HG03097 (cell line): ENCODE data around the gene FZD8.
A peak's percentile ranks its signal among the peaks of the same experiment; 100 is the strongest.
"Not testable (repeated sequence)": the region's sequence is repeated elsewhere in the genome, so short reads cannot be mapped to it uniquely, and the experiment has no call there.

Experiments
- ATAC-seq: cut with Tn5 transposase; IDR thresholded peaks from one replicate; pipeline ENCODE4 v1.9.1; 2021; ENCODE audit not compliant: unreplicated experiment, low FRiP score

The FZD8 gene

DNA sequence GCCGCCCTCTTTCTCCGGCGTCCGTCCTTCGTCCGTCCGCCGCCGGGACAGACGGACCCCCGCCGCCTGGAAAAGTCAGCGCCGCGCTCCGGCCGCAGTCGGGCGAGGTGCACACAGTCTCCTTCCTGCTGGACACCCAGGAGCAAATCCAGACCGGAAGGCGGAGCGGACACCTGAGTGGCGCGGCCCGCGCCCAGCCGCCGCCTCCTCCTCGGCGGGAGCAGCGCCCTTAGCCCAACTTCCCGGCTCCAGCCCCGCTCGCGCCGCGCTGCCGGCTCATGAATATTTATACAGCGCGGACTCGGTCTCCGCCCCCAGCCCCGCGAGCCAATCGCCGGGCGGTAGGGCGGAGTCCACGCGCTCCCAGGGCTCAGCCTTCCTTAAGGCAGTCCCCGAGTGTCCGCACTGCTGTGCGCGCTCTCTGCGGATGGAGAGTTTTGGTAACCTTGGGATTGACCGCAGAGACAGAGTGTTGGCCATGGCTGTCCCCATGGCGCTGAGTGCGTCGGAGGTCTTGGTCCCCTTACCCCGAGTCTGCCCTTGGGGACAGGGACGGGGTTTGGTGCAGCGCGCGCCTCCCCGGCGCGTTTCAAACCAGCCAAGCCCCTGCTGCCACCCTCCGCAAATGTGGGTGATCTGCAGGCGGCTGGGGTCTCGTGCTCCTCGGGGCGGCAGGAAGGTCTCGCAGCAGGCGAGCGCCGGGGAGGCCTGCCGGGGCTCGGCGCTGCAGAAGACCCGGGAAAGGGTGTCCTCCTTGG is at the start of gene FZD8:
TSS of gene FZD8 (minus strand) at position 262 of the 758 bp plus-strand sequence. CDS start 867 bp downstream, outside the sequence.
- peak; percentile 87 for ATAC-seq

GRCh38 chr10:35691522-35692236 is 49.6 kb upstream of the FZD8 start:
- no peak for ATAC-seq

DNA sequence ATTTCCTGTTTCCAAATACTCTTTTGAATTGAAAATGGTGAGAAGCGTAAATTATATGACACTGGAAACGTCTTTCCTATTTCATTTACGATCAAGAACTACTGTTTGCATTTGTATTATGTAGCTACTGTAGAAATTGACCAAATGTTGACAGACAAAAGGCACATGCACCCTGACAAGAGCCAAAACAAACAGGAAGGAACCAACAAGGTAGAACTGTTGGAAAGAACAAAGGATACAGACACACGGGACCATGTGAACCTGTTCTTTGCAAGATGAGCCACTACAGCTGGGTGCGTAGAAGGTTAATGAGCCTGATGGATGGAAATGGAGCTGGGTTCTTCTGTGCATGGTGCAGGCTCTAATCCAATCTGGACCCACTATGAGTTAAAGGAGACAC is 48.4 kb upstream of the FZD8 start:
- no peak for ATAC-seq

GRCh38 chr10:35685858-35686257 is 43.8 kb upstream of the FZD8 start:
- ATAC-seq = not testable (repeated sequence)

GRCh38 chr10:35685402-35685801 is 43.3 kb upstream of the FZD8 start:
- ATAC-seq = no peak

GRCh38 chr10:35684586-35684985 is 42.5 kb upstream of the FZD8 start:
- no peak for ATAC-seq

DNA sequence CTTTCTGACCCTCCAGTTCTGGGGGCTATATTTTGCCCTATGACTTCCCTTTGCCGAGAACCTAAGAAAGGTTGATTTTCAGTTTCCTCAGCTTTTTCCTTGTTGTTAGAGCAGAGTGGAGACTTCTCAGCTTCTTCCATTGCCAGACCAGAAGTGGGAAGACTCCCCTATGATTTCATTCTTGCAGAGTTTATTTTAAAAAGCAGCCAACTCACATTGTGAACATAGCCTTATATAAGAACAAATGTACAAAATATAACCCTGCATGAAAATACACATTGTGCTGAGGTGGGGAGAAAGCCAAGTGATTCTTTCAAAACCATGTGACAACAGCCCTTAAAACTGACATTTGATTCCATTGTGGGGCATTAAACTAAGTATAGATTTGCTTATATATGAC is 33.8 kb upstream of the FZD8 start:
- ATAC-seq = no peak

GRCh38 chr10:35674843-35675242 is 32.7 kb upstream of the FZD8 start:
- ATAC-seq = no peak

DNA sequence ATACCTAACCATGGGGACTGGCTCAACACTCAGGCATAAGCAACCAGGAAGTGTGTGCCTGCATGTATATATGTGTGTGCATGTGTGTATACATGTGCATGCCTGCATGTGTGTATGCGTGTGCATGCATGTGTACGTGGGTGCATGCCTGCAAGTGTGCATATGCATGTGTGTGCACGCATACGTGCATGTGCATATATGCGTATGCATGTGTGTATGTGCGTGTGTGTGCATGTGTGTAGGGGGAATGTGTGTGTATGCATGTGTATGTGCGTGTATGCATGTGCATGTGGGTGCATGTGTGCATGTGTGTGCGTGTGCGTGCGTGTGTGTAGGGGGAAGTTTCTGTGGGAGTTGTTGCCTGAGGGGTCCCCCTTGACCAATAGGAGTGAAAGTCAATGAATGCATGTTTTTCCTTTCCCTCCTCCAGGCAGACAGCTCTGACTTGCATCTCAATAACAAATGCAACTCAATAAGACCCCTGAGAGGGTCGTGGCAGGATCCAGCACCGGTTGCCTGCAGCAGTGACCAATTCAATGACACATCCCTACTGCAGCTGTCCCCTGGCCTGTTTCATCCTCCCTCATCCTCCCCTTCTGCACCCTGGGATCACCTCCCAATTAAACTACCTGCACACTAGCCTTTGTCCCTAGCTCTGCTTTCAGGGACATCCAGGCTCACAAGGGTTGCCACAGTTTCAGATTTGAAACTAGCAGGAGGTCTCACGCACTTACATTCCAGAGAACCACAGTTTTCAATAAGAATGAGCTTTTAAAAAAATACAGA is 27.0 kb upstream of the FZD8 start:
- ATAC-seq = no peak

DNA sequence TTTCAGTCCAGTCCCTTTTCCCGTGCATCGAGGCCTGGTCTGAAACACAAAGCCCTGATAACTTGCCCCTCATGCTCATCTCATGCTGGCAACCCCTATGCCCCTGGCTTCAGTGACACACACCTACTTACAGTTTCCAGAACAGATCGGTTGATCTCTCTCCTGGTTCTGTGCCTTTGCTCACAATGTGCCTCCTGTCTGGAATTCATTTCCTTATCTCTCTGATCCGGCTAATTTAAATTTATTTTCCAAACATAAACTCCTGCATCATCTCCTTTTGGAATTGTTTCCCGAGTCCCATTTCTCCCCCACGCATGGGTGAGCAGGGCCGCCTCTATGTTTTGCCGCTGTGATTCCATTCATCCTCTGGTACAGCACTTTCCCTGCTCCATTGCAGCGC is 25.9 kb upstream of the FZD8 start:
- no peak for ATAC-seq

- no peak for ATAC-seq
These were observed 25.3 kb upstream of the FZD8 start for GRCh38 chr10:35667270-35667889.

DNA sequence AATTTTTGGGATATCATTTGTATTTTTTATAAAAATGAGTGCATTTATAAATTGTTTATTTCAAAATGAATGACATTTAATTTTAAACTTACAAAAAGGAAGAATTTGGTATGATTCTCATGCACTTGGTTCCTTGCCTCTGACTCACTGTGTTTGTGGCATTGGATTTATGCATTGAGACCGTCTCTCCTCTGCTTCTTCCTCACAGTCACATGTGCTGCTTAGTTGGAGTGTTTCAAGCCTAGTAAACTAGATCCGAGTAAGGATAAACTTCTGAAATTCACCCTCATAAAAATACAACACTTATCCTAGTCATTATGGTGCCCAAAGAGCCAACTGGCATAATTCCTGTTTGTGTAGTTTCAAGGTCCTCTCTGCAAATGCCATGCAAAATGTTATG is 19.1 kb upstream of the FZD8 start:
- ATAC-seq = no peak

DNA sequence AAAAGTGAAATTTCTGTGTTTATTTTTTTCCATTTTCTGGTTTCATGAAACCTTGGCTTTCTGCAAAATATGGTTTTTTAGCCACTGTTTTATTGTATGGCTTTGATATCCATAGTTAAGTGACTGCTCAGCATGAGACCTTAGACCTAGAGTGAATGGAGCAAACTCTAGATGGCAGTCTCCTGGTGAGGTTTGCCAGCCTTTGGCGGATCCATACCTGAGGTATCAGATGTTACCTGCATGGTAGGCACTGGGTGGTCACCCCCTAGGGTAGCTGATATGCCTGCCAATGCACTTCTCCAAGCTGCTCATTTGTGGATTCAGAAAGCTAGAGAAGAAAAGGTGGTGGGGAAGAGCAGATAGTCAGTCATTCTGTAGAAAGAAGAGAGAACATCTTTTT is 17.4 kb upstream of the FZD8 start:
- ATAC-seq = no peak

GRCh38 chr10:35657621-35658020 is 15.5 kb upstream of the FZD8 start:
- no peak for ATAC-seq

DNA sequence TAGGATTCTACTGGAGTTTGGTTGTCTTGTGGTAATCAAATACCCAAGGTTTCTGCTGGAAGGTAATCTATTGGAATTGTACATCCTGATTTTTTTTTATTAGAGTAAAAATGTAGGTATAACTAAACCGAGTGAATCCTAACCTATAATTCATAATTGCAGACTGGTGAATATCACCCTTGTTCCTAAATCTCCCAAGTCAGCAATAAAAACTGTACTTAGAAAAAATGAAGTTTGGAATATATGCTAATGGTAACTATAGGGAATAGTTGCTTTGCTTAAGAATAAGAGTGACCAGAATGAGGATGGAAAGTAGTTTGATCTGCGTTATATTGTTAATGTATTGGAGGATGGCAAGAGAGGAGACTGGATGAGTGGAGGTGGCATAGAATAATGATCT is 10.7 kb upstream of the FZD8 start:
- ATAC-seq = no peak

DNA sequence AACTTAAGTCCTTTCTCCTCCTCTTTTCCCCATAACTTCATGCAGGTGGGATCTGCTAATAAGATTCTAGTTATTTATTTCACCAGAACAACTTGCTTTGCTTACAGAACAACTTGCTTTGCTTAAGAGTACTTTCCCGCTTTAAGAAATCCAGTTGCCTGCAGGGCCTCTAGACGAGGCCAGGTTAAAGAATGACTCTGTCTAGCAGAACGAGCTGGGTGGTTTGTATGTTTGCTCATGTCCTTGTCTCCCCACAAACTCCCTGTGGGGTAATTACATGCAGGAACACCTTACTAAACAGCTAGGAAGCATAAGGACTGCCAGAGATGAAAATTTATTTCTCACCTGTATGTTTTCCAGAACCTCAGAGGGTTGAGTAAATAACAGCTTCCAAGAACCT is 8.8 kb upstream of the FZD8 start:
- no peak for ATAC-seq

- no peak for ATAC-seq
These were observed 2.2 kb upstream of the FZD8 start for GRCh38 chr10:35644050-35644950.

GRCh38 chr10:35643151-35644049 is 1.3 kb upstream of the FZD8 start:
- ATAC-seq = no peak

- ATAC-seq = no peak
These were observed 658 bp upstream of the FZD8 start for GRCh38 chr10:35642793-35643114.
